Adipocyte (in vitro differentiated cells): Measurements from ENCODE around the gene PCNX1.
"Not testable (repeated sequence)": the region's sequence is repeated elsewhere in the genome, so short reads cannot be mapped to it uniquely, and the experiment has no call there.

Experiments used
- DNase-seq: peaks from one replicate; pipeline ENCODE4 v3.0.0-alpha.2; 2015; ENCODE audit warnings: low read depth
- H3K27me3 ChIP-seq: replicated peaks from 2 replicates; pipeline ENCODE4 v1.7.0; 2013; ENCODE audit warnings: mild to moderate bottlenecking, low read length, moderate library complexity; ENCODE audit not compliant: control insufficient read depth, insufficient read depth
- H3K36me3 ChIP-seq: 2 replicates; pipeline ENCODE4 v1.7.0; 2013; ENCODE audit warnings: low read length, mild to moderate bottlenecking, moderate library complexity; ENCODE audit not compliant: control insufficient read depth, insufficient read depth, severe bottlenecking
- H3K4me1 ChIP-seq: 2 replicates; pipeline ENCODE4 v1.7.0; 2013; ENCODE audit warnings: mild to moderate bottlenecking, low read length, moderate library complexity; ENCODE audit not compliant: control insufficient read depth, insufficient read depth
- H3K4me3 ChIP-seq: 2 replicates; pipeline ENCODE4 v1.7.0; 2013; ENCODE audit warnings: mild to moderate bottlenecking, low read length, moderate library complexity
- H3K9ac ChIP-seq: 2 replicates; pipeline ENCODE4 v1.7.0; 2013; ENCODE audit warnings: mild to moderate bottlenecking, low read length, moderate library complexity
- H3K9me3 ChIP-seq: 2 replicates; pipeline ENCODE4 v1.7.0; 2013; ENCODE audit warnings: mild to moderate bottlenecking, low read length, moderate library complexity; ENCODE audit not compliant: control insufficient read depth

Gene PCNX1

GRCh38 chr14:70919774-70920173 is 12.5 kb downstream of the PCNX1 start:
- no peaks in the 10 kb centered on the region for H3K9me3 ChIP-seq
- peaks cover 55% of the 10 kb centered on the region for H3K4me1 ChIP-seq
- peaks cover 6% of the 10 kb centered on the region for H3K36me3 ChIP-seq
- no peaks in the 10 kb centered on the region for H3K27me3 ChIP-seq
- H3K9ac ChIP-seq, result peak overlapping the region; percentile 58
- peak; percentile 59 for DNase-seq
- H3K4me3 ChIP-seq, result peak overlapping the region; percentile 32

- H3K9me3 ChIP-seq, result no peaks in the 10 kb centered on the region
- peaks cover 55% of the 10 kb centered on the region for H3K4me1 ChIP-seq
- H3K4me3 ChIP-seq, result no peak overlapping the region
- peaks cover 6% of the 10 kb centered on the region for H3K36me3 ChIP-seq
- H3K27me3 ChIP-seq, result no peaks in the 10 kb centered on the region
- peak overlapping the region; percentile 58 for H3K9ac ChIP-seq
- DNase-seq, result no peak
These were observed 13.3 kb downstream of the PCNX1 start for GRCh38 chr14:70920608-70921007.

GRCh38 chr14:70921669-70922068 is 14.4 kb downstream of the PCNX1 start:
- Histone ChIP-seq H3K9ac (no peak overlapping the region), H3K4me3 (no peak overlapping the region), H3K9me3 (no peaks in the 10 kb centered on the region), H3K36me3 (peaks cover 6% of the 10 kb centered on the region), H3K27me3 (no peaks in the 10 kb centered on the region), H3K4me1 (peaks cover 57% of the 10 kb centered on the region)
- peak; percentile 72 for DNase-seq

- Histone ChIP-seq H3K9ac (no peak overlapping the region), H3K36me3 (no peaks in the 10 kb centered on the region), H3K4me3 (no peak overlapping the region), H3K4me1 (peaks cover 47% of the 10 kb centered on the region), H3K9me3 (no peaks in the 10 kb centered on the region), H3K27me3 (no peaks in the 10 kb centered on the region)
- no peak for DNase-seq
These were observed 17.3 kb downstream of the PCNX1 start for GRCh38 chr14:70924521-70924920.

- Histone ChIP-seq H3K9ac (no peak overlapping the region), H3K4me3 (no peak overlapping the region), H3K9me3 (no peaks in the 10 kb centered on the region), H3K27me3 (no peaks in the 10 kb centered on the region), H3K36me3 (no peaks in the 10 kb centered on the region), H3K4me1 (peaks cover 42% of the 10 kb centered on the region)
- no peak for DNase-seq
These were observed 19.1 kb downstream of the PCNX1 start for GRCh38 chr14:70926235-70926830.

GRCh38 chr14:70931008-70931407 is 23.7 kb downstream of the PCNX1 start:
- Histone ChIP-seq H3K4me3 (no peak overlapping the region), H3K4me1 (peaks cover 62% of the 10 kb centered on the region), H3K9ac (no peak overlapping the region), H3K9me3 (no peaks in the 10 kb centered on the region), H3K36me3 (no peaks in the 10 kb centered on the region), H3K27me3 (no peaks in the 10 kb centered on the region)
- no peak for DNase-seq

- peaks cover 50% of the 10 kb centered on the region for H3K4me1 ChIP-seq
- H3K4me3 ChIP-seq, result peak overlapping the region; percentile 65
- no peaks in the 10 kb centered on the region for H3K9me3 ChIP-seq
- peak overlapping the region; percentile 68 for H3K9ac ChIP-seq
- DNase-seq, result peak; percentile 51
- H3K27me3 ChIP-seq, result no peaks in the 10 kb centered on the region
- H3K36me3 ChIP-seq, result no peaks in the 10 kb centered on the region
These were observed 26.8 kb downstream of the PCNX1 start for GRCh38 chr14:70934084-70934483.

GRCh38 chr14:70934502-70935134 is 27.4 kb downstream of the PCNX1 start:
- H3K9ac ChIP-seq, result peak overlapping the region; percentile 68
- peak; percentile 55 for DNase-seq
- peaks cover 48% of the 10 kb centered on the region for H3K4me1 ChIP-seq
- peak overlapping the region; percentile 65 for H3K4me3 ChIP-seq
- no peaks in the 10 kb centered on the region for H3K9me3 ChIP-seq
- no peaks in the 10 kb centered on the region for H3K36me3 ChIP-seq
- no peaks in the 10 kb centered on the region for H3K27me3 ChIP-seq

- no peak for DNase-seq
- H3K27me3 ChIP-seq, result no peaks in the 10 kb centered on the region
- no peaks in the 10 kb centered on the region for H3K9me3 ChIP-seq
- peak overlapping the region; percentile 68 for H3K9ac ChIP-seq
- H3K36me3 ChIP-seq, result no peaks in the 10 kb centered on the region
- H3K4me3 ChIP-seq, result peak overlapping the region; percentile 65
- peaks cover 45% of the 10 kb centered on the region for H3K4me1 ChIP-seq
These were observed 27.9 kb downstream of the PCNX1 start for GRCh38 chr14:70935135-70935534.

- DNase-seq, H3K36me3 ChIP-seq, H3K9ac ChIP-seq, H3K27me3 ChIP-seq, H3K4me3 ChIP-seq, H3K9me3 ChIP-seq: not testable (repeated sequence)
- H3K4me1 ChIP-seq, result peaks cover 17% of the 10 kb centered on the region
These were observed 32.4 kb downstream of the PCNX1 start for GRCh38 chr14:70939693-70940092.

GRCh38 chr14:70941637-70942341 is 34.5 kb downstream of the PCNX1 start:
- H3K9me3 ChIP-seq, H3K4me3 ChIP-seq, H3K27me3 ChIP-seq: not testable (repeated sequence)

More at GRCh38 chr14:70941637-70942341, 34.5 kb downstream of the PCNX1 start:
- H3K4me1 ChIP-seq, DNase-seq, H3K36me3 ChIP-seq, H3K9ac ChIP-seq: not testable (repeated sequence)
